ENCODE measurements around the gene RAB11FIP2.

GRCh38 chr10:118033905-118034304 is 12.8 kb downstream of the RAB11FIP2 start:
- TF ChIP-seq CTCF (IDR thresholded peaks at IDR 0.05) (no peak), POLR2A (IDR thresholded peaks at IDR 0.05) (no peak)
